Renal pelvis (tissue), 4 donors: ENCODE results near the gene HBEGF. TPM values are rescaled to one million over a fixed set of nuclear protein-coding genes. Genes with fewer than 3 reads are reported as not detected.

ENCODE experiments used
- DNase-seq: peaks from one replicate; pipeline ENCODE4 v3.0.0-alpha.2; 2013
- polyA plus RNA-seq, 3 donors: library from polyadenylated mRNA; unstranded; fragments of 120-200 nt; gene quantifications; one replicate each; pipeline ENCODE4 v1.2.1, GENCODE V29; 2013; ENCODE audit not compliant: insufficient read length in 3 of 3

HBEGF gene
- polyA plus RNA-seq, 3 donors: 7.5 to 10.4 (median 9.1) TPM

- no peak for DNase-seq
These were observed 36.6 kb downstream of the HBEGF start for GRCh38 chr5:140309706-140310249.

- DNase-seq: no peak
These were observed 40.9 kb downstream of the HBEGF start for GRCh38 chr5:140305471-140305870.

GRCh38 chr5:140303966-140304365 is 42.4 kb downstream of the HBEGF start:
- DNase-seq: no peak

GRCh38 chr5:140302786-140303639 is 43.4 kb downstream of the HBEGF start, which contains the start of gene PFDN1:
TSS of gene PFDN1 (minus strand) at chr5:140303101. CDS start at chr5:140303073, 28 bp downstream.
- DNase-seq: peak; percentile 96

- no peak for DNase-seq
These were observed 45.3 kb downstream of the HBEGF start for GRCh38 chr5:140301136-140301535.

GRCh38 chr5:140299056-140299455 is 47.3 kb downstream of the HBEGF start:
- no peak for DNase-seq

DNA sequence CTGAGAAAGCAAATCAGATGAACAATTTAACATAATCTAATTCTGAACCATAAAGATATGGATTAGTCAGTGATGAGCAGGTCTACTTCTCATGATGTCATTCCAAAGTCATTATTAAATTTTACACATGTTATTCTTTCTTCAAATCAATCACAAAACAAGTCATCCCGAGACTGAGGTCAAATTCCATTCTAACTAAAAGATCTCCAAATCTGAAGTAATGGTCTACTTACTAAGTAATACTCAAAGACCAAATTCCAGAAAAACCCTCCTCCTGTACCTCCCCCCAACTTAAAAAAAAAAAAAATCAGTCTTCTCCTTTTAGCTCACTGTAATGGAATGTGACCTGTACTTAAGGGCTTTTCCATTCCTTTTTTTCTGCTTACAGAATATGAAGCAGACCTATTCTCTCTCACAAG is 48.2 kb downstream of the HBEGF start:
- no peak for DNase-seq

DNA sequence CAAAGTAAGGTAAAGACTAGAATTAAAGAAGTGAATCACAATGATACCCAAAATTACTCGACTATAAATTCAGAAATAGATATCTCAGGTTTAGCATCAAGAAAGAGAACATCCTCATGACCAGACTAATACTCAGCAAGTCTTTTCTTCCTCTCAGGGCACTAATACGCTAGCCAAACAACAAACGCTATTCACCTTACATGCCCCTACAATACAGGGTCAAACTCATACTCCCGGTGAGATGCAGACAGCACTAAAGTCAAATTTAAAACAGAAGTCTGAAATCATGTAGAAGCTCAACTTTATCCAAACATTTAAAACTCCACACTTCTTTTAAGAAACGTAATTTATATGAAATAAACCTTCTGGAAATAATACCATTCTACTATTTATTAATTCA is 49.1 kb downstream of the HBEGF start:
- no peak for DNase-seq

GRCh38 chr5:140296289-140296688 is 50.1 kb downstream of the HBEGF start:
- no peak for DNase-seq

GRCh38 chr5:140295414-140295813 is 51.0 kb downstream of the HBEGF start:
- DNase-seq: peak; percentile 58

GRCh38 chr5:140294753-140295152 is 51.6 kb downstream of the HBEGF start:
- no peak for DNase-seq

DNA sequence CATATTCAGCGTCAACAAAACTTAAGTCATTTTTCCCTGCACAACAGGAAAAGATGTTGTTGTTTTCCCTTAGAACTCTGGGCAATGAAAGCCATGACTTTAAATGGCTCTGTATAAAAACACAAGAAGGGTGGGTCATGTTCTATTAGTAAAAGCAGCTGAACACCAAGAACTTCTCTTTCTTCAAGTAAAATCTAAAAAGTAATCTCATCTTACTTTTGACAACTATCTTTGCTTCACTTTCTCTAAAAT is 52.6 kb downstream of the HBEGF start:
- no peak for DNase-seq

DNA sequence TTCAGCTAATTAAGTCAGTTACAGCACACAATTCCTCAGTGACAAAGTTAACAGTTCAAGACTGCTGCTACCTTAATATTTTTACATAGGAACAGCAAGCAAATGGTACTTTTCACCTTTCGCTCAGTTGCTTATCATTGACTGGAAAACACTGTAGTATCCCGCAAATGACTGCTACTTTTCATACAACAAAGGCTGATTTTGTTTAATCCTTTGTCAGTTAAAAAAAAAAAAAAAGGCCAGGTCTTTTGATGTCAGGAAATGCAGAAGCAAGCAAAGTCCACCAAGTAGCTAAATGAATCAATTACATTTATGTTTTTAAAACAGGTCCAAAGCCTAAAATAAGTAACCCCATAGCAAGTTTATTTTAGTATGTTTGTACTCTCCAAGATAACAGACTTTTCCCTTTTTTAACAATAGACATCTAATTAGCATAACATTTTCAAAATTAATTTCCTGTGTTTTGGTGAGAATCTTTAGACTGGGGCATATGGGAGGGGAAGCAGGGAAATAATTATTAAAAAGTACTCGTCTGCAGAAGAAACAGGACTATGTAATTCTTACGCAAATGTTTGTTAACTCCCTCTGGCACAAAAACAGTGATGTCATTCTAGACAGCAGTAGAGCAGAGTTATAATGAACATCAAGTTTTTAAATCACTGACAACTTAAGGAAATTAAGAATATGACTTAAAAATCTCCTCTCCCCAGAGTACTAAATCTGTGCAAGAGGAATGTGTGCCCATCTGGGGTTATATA is 53.1 kb downstream of the HBEGF start:
- DNase-seq: no peak

GRCh38 chr5:140292212-140293036 is 54.0 kb downstream of the HBEGF start:
- DNase-seq: no peak

GRCh38 chr5:140287801-140288521 is 58.4 kb downstream of the HBEGF start:
- DNase-seq: no peak

DNA sequence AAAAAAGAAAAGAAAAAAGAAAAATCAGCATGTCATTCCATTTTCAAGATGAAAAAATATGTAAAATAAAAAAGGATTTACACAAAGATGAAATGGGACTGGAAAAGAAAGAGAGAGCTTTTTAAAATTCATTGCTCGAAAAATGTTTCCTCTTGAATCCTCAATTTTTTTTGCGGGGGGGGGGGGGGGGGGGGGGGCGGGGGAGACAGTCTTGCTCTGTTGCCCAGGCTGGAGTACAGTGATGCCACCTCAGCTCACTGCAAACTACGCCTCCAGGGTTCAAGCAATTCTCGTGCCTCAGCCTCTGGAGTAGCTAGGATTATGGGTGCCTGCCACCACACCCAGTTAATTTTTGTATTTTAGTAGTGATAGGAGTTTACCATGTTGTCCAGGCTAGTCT is 60.0 kb downstream of the HBEGF start:
- no peak for DNase-seq

- DNase-seq: no peak
These were observed 62.4 kb downstream of the HBEGF start for GRCh38 chr5:140284013-140284412.
